Stimulated activated CD8-positive, alpha-beta memory T cell treated with anti-CD3 and anti-CD28 coated beads, Interleukin-2, amount 100 ng/mL, for 48 hours (primary cell): Measurements from ENCODE around the gene DENND1B.
A peak's percentile ranks its signal among the peaks of the same experiment; 100 is the strongest.

Experiments
- DNase-seq, 2 donors: peaks; one replicate each; pipeline ENCODE4 v3.0.0-alpha.2; 2020; ENCODE audit warnings: low read depth in 2 of 2

Gene DENND1B, protein sequence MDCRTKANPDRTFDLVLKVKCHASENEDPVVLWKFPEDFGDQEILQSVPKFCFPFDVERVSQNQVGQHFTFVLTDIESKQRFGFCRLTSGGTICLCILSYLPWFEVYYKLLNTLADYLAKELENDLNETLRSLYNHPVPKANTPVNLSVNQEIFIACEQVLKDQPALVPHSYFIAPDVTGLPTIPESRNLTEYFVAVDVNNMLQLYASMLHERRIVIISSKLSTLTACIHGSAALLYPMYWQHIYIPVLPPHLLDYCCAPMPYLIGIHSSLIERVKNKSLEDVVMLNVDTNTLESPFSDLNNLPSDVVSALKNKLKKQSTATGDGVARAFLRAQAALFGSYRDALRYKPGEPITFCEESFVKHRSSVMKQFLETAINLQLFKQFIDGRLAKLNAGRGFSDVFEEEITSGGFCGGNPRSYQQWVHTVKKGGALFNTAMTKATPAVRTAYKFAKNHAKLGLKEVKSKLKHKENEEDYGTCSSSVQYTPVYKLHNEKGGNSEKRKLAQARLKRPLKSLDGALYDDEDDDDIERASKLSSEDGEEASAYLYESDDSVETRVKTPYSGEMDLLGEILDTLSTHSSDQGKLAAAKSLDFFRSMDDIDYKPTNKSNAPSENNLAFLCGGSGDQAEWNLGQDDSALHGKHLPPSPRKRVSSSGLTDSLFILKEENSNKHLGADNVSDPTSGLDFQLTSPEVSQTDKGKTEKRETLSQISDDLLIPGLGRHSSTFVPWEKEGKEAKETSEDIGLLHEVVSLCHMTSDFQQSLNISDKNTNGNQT

GRCh38 chr1:197775282-197776262, at the start of gene DENND1B:
DENND1B (minus strand) TSS chr1:197775480; CDS start chr1:197775155, 325 bp downstream.
- peak; percentile 69 to 75 for DNase-seq

GRCh38 chr1:197814306-197814705, 39.0 kb upstream of the DENND1B start:
- no peak for DNase-seq

GRCh38 chr1:197813741-197814140, 38.5 kb upstream of the DENND1B start:
- DNase-seq = no peak

GRCh38 chr1:197811769-197812168, 36.5 kb upstream of the DENND1B start:
- DNase-seq = no peak

DNA sequence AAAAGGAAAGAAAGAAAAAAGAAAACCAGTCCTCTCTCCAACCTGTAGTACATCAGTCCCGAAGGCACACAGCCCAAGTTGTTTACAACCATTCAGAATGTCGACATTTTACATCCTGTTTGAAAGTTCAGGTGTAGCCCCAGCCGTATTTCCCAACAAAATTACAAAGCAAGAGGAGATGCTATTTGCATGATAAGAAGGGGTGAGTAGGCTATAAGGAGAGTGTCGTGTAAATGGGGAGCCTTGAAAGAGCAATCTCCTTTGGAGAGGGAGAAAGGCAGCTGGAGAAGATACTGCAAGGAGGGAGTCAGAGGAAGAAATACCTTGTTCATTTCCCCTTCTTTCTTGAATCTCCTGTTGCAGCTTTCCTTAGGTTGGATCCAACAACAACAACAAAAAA, 35.5 kb upstream of the DENND1B start:
- DNase-seq = no peak

DNA sequence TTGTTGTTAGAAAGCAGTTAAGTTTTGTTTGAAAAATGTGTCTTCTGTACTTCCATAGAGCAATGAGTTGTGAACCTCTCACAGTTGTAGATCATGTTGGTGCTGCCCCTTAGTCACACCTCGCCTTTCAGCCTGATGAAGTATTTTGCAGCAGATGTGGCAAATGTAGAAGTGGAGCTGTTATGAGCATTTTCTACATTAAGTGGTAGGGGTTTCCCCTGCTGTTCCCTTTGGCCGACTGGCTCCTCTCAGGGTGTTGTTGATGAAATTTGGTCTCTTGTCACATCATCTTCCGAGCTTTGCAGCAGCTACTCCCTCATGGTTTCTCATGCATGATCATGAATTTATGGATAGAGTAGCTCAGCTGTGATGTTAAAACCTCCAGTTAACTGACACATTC, 33.6 kb upstream of the DENND1B start:
- no peak for DNase-seq

DNA sequence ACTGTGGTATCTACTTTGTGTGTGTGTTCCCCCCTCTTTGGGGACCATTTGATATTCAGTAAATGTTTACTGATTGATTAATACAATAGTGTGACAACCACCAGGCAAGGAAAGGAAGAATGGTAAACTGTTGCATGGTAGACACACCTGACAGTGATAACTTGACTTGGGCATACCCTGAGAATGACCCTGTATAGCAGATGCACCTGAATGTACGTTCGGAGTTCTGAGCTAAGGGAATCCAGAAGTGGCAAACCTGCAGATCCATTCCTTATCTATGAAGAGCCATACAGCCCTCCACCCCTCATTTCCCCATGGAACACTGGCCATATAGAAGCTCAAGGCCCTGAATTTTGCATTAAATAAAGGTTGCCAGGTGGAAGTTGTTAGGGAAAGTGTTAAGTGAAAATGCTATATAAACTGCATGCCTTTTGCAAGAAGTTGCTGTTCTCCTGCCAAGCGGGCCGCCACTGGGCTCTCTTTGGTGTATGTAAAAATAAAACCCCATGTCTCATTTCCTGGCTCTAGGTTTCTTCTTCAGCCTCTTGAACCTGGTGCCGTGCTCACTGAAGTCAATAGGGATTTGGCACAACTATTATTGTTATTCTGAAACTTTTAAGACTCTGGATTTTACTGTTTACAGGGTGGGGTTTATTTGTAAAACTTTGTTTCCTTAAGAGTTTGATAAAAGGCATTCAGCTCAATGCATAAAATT, 32.6 kb upstream of the DENND1B start:
- DNase-seq = no peak

DNA sequence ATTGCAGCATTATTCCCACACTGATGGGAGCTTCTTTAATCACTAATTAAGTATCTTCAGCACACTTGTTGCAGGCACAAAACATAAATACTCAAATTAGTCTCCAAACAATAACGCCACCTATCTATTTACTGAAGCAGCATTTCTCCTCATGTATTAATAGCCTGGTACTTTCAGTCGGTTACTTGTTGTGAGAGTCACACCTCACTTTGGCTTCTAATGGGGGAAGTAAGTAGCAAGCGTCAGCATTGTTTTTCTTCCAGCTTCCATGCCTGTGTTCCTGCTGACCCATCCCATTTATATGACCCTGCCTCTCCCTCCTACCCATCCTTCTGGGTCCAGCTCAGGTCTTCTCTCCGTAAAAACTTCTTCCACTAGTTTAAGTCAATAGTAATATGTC, 31.9 kb upstream of the DENND1B start:
- DNase-seq = no peak

DNA sequence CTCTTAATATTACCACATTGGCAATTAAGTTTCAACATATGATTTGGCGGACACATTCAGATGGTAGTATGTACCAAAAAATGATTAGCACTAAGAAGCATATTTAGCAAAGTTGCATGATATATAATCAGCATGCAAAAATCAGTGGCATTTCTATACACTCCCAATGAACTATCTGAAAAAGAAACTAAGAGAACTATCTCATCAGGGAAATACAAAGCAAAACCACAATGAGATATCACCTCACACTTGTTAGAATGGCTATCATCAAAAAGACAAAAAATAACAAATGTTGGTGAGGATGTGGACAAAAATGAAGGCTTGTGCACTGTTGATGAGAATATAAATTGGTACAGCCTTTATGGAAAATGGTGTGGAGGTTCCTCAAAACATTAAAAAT, 31.4 kb upstream of the DENND1B start:
- no peak for DNase-seq

DNA sequence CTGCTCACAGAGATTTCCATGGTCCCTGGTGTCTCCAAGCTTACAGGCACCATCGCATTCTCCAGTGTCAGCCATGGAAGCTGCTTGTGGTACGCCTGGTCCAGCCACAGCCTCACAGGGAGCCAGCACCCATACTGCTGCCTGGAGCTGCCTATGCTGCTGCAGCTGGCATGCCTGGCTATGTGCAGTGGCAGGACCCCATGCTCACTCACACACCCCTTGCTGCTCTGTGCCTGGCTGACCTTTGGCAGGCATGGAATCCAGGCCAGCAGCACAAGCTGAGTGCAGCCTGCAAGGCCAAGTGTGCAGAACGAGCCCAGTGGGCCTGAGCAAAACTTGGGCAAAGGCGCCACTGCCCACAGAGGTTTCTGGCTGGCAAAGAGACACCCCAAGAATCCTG, 26.4 kb upstream of the DENND1B start:
- no peak for DNase-seq

DNA sequence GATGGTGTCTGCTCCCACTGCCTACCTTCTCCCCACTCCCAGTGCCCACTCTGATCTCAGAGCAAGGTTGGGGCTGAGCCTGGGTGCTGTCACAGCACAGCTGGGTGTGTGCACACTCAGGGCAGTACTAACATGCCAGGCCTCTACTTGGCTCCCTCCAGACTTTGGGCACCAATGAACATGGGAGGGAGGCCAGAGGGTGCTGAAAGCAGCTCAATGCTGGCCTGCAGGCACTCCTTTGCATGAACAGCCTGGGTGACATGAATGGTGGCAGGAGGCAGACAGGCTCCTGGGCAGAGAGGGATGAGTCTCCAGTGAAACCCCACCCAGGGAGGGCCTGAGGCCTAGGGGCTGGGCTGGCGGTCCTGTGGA, 25.8 kb upstream of the DENND1B start:
- DNase-seq = no peak

DNA sequence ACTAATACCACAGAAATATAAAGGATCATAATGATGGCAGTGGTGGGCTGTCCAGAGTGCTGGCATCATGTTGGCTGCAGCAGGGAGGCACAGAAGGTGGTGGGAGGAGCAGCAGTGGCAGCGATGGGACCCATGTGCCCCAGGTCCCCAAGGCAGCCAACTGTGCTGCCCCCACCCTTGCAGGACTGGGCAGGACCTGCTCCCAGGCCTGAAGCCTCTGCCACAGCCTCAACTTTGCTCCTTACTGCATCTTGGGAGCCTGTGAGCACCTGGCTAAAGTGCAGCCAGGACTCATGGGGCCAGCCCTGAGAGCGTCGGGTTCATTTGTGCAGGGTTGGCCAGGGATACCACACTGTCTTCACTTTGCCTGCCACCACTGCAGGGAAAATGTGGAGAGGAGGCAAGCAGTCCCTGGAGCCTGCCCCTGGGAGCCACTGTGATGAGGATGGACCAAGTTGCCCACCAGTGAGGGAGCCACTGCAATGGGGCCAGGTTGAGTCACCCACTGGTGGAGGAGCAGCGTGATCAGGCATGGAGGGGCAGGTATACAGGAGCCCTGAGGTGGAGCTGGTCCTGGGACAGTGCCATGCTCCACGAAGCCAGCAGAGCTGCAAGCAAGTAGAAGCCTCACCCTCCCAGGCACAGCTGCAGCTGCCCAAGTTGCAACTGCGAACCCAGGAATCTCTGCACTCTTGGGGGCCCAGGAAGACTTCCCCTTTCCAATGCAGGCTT, 25.3 kb upstream of the DENND1B start:
- no peak for DNase-seq

DNA sequence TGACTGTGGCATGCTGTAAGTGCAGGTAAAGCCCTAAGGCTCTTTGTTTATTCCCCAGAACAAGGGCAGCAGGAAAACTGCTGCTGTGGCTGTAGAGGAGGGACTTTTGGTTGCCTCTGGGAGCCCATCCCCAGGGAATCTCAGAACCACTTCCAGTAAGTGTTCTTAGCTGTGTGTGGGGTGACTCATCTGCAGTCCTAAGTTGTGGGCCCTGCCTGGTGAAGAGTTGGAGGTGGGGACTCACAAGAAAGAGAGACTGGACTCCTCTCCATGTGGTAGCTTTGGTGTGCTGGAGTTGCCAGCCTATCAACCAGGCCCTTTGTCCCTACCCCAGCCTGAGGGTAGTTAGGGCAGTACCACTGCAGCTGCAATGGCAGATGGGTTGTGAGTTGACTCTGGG, 24.0 kb upstream of the DENND1B start:
- no peak for DNase-seq

DNA sequence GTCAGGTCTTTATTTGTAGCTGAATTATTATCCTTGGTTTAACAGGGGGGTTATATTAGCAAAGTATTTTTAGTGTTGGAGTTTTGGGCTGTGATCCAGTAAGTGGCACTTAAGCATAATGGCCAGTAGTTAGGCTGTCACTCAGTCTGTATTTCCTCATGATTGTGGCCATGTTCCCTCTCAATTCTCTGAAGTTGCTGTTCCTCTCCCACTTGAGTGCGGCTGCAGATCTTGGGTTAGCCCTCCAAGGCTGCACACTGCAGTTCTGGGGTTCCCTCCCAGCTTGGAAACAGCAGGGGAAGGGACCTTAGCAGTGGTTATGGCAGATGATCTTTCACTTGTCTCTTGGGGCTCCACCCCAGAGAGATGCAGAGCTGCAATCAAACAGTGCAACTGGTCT, 23.2 kb upstream of the DENND1B start:
- DNase-seq = no peak

DNA sequence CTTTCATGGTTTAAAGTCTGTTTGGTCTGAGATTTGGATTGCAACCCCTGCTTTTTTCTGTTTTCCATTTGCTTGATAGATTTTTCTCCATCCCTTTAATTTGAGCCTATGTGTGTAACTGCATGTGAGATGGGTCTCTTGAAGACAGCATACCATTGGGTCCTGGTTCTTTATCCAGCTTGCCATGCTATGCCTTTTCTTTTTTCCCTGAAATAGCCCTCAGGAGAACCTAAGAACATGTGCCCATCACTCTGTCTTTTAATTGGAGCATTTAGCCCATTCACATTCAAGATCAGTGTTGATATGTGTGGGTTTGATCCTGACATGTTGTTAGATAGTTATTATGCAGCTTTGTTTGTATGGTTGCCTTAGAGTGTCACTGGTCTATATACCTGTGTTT, 21.7 kb upstream of the DENND1B start:
- no peak for DNase-seq

DNA sequence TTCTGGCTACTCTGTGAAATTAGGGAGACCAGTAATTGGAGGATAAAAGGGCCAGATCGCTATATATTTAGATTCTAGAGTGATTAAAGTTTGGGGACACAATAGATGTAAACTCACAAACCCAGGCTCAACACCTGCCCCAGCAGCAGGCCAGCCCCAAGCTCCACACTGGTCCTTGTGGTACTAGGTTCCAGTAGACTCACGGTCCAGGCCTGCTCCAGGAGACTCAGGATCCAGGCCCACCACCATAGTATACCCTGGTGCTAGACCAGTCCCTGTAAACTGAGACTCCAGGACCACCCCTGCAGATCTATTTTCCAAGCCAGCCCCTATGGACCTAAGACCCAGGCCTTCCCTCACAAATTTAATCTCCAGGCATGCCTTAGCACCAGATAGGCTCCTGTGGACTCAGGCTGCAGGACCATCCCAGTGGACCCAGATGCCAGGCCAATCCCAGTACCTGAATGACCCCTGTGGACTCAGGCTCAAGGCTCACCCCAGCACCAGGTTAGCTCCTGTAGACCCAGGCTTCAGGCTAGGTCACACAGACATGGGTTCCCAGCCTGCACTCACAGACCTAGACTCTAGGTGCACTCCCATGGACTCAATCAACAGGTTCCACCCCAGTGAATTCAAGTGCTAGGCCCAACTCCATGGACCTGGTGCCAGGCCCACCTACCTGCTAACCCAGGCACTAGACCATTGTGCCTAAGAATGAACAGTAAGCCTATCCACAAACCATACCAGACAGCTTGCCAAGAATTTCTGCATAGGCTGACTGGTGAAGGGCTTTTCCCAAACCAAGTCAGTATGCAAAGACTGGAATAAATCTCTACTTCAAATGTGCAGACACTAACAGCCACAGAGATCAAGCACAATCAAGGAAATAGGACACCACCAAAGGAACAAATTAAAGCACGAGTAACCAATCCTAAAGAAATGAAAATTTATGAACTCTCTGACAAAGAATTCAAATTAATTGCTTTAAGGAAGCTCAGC, 13.8 kb upstream of the DENND1B start:
- no peak for DNase-seq

DNA sequence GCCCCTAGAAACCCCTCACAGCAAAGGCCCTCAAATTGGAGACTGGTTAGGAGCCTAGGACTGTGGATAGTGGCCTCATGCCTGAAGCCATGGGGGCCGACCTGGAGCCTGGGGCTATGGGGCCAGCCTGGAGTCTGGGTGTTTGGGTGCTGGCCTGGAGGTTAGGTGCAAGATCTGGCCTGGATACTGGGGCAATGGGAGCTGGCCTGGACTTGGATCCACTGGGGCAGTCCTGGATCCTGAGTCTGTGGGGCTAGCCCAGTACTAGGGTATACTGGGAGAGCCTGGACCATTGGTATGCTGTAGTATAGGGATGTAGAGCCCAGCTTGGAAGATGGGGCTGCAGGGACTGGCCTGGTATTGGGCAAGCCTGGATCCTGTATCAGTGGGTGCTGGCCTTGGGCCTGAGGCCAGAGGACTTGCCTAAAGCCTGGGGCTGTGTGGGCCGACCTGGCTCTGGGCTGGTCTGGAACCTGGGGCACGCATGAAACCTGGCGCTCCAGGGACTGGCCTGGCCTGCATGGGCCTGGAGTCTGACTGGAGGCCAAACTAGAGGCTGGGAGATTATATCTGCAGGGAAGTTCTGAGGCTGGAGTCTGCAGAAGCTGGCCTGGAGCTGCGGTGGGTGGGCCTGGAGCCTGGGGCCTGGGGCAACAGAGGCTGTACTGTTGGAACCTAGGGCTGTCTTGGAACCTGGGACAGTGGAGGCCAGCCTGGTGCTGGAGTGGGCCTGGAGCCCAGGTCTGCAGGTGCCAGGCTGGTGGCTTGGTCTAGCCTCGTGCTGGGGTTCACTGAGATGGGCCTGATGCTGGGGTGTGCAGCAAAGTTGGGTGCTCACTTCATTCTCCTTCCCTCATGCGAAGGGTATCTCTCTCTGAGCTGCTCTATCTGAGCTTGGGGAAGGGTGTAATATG, 12.6 kb upstream of the DENND1B start:
- no peak for DNase-seq

GRCh38 chr1:197787056-197787455, 11.8 kb upstream of the DENND1B start:
- DNase-seq = no peak
